D341Med (cell line): ENCODE results near the gene PARD3.

ENCODE experiments used
- DNase-seq: peaks from one replicate; pipeline ENCODE4 v3.0.0; 2012; ENCODE audit warnings: low spot score

PARD3 gene

GRCh38 chr10:34580214-34580613 is 234.9 kb downstream of the PARD3 start:
- no peak for DNase-seq

GRCh38 chr10:34578468-34578867 is 236.6 kb downstream of the PARD3 start:
- no peak for DNase-seq

GRCh38 chr10:34576797-34577196 is 238.3 kb downstream of the PARD3 start:
- DNase-seq = no peak

GRCh38 chr10:34575882-34576281 is 239.2 kb downstream of the PARD3 start:
- DNase-seq = no peak

GRCh38 chr10:34574353-34574934 is 240.7 kb downstream of the PARD3 start:
- no peak for DNase-seq

- DNase-seq = no peak
Measured at GRCh38 chr10:34570887-34571286, 244.2 kb downstream of the PARD3 start.

- no peak for DNase-seq
Measured at GRCh38 chr10:34567659-34568253, 247.3 kb downstream of the PARD3 start.

- DNase-seq = no peak
Measured at GRCh38 chr10:34565934-34566333, 249.2 kb downstream of the PARD3 start.

- no peak for DNase-seq
Measured at GRCh38 chr10:34558093-34558583, 257.0 kb downstream of the PARD3 start.

GRCh38 chr10:34557173-34557572 is 257.9 kb downstream of the PARD3 start:
- DNase-seq = no peak

GRCh38 chr10:34555653-34556052 is 259.4 kb downstream of the PARD3 start:
- DNase-seq = no peak

GRCh38 chr10:34553747-34554146 is 261.3 kb downstream of the PARD3 start:
- DNase-seq = no peak

GRCh38 chr10:34551295-34551694 is 263.8 kb downstream of the PARD3 start:
- DNase-seq = no peak

GRCh38 chr10:34549953-34550352 is 265.1 kb downstream of the PARD3 start:
- DNase-seq = no peak

- DNase-seq = no peak
Measured at GRCh38 chr10:34549001-34549400, 266.1 kb downstream of the PARD3 start.

GRCh38 chr10:34548466-34548865 is 266.6 kb downstream of the PARD3 start:
- no peak for DNase-seq

- DNase-seq = no peak
Measured at GRCh38 chr10:34547695-34548094, 267.4 kb downstream of the PARD3 start.

GRCh38 chr10:34547291-34547690 is 267.8 kb downstream of the PARD3 start:
- DNase-seq = no peak

GRCh38 chr10:34544400-34544799 is 270.7 kb downstream of the PARD3 start:
- DNase-seq = no peak

- no peak for DNase-seq
Measured at GRCh38 chr10:34543716-34544115, 271.4 kb downstream of the PARD3 start.

GRCh38 chr10:34540492-34540891 is 274.6 kb downstream of the PARD3 start:
- no peak for DNase-seq

GRCh38 chr10:34539533-34540315 is 275.4 kb downstream of the PARD3 start:
- DNase-seq = no peak

GRCh38 chr10:34538281-34538829 is 276.7 kb downstream of the PARD3 start:
- DNase-seq = no peak
